Measurements from ENCODE around the gene NOS3. TPM values are rescaled to one million over a fixed set of nuclear protein-coding genes. Genes with fewer than 3 reads are reported as not detected.

NOS3 gene
- total RNA-seq, 1 donor from 2014 or later: 1.8 TPM

DNA sequence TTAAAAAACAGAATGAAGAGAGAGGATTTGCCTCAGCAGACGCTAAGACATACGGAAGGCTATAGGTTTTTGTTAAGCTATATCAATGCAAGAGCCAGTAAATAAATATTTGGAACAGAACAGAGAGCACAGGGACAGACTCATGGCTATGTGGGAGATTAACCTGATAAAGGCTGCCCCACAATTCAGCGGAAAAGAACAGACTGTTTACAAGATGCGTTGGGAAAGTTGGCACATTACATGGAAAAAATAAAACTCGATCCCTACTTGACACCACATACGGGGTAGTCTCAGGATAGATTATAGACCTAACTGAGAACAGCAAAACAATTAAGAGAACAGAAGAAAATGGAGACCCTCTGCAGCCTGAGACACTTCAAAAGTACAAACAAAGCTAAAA lies 23.5 kb upstream of the NOS3 start:
- Histone ChIP-seq H2AFZ (ENCODE audit: low read depth, low read length) (no peak overlapping the region), H3K79me2 (ENCODE audit: insufficient read depth, low read length) (no peaks in the 10 kb centered on the region), H4K20me1 (ENCODE audit: insufficient read depth, low read length) (no peaks in the 10 kb centered on the region), H3K27ac (ENCODE audit: low read depth, low read length) (no peak overlapping the region), H3K4me2 (ENCODE audit: low read length) (no peak overlapping the region), H3K36me3 (ENCODE audit: insufficient read depth, low read length) (no peaks in the 10 kb centered on the region), H3K9ac (ENCODE audit: low read length) (no peak overlapping the region), H3K4me3 (ENCODE audit: insufficient read depth, low read depth, low read length) (no peak overlapping the region), H3K27me3 (ENCODE audit: insufficient read depth, low read length) (peaks cover 40% of the 10 kb centered on the region), H3K4me1 (ENCODE audit: insufficient read depth, low read length) (no peaks in the 10 kb centered on the region), H3K9me3 (ENCODE audit: insufficient read depth, low read depth, low read length) (no peaks in the 10 kb centered on the region)
- Mint-ChIP-seq H3K27me3 (ENCODE audit: low read depth, unreplicated experiment) (peaks cover 9% of the 10 kb centered on the region), H3K4me1 (ENCODE audit: low read depth, unreplicated experiment) (peaks cover 10% of the 10 kb centered on the region), H3K9me3 (ENCODE audit: unreplicated experiment) (no peaks in the 10 kb centered on the region), H3K36me3 (ENCODE audit: low read depth, unreplicated experiment) (peaks cover 3% of the 10 kb centered on the region), H3K27ac (ENCODE audit: unreplicated experiment) (no peak overlapping the region), H3K4me3 (ENCODE audit: unreplicated experiment) (no peak overlapping the region)
- FAIRE-seq (no peak), DNase-seq (ENCODE audit: low read depth) (no peak)
- TF ChIP-seq EZH2 (IDR thresholded peaks at IDR 0.05; ENCODE audit: insufficient read depth, low read length): no peak
- no peak for TF ChIP-seq CTCF (IDR thresholded peaks at IDR 0.05; ENCODE audit: insufficient read depth, low read depth, low read length)

DNA sequence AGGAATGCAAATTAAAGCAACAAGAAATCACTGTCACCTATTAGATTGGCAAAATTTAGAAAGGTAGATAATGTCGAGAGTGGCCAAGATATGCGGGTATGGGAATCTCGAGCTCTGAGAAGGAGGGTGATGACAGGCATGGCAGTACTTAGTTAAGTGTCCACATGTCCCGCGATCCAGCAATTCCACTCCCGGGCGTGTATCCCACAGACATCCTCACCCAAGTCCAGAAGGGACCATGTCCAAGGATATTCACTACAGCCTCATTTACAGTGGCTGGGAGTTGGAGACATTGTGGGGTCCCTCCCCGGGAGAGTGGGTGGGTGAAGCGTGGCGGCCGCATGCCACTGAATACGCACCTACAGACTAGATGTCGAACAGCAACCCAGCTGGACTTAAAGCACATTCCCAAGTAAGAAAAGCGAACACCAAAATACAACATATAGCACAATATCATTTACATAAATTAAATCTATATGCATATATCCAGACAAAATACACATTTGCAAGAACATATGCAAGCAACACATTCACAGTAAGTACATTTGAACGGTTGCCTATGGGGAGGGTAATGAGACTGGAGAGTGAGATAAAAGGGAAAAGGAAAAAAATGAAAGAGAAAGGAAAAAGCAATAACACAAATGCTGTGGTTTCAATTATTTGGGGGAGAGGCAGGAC lies 22.6 kb upstream of the NOS3 start:
- Histone ChIP-seq H3K27ac (ENCODE audit: low read depth, low read length) (no peak overlapping the region), H3K4me2 (ENCODE audit: low read length) (no peak overlapping the region), H2AFZ (ENCODE audit: low read depth, low read length) (no peak overlapping the region), H3K27me3 (ENCODE audit: insufficient read depth, low read length) (peaks cover 44% of the 10 kb centered on the region), H3K4me3 (ENCODE audit: insufficient read depth, low read depth, low read length) (no peak overlapping the region), H3K36me3 (ENCODE audit: insufficient read depth, low read length) (no peaks in the 10 kb centered on the region), H3K79me2 (ENCODE audit: insufficient read depth, low read length) (no peaks in the 10 kb centered on the region), H3K9me3 (ENCODE audit: insufficient read depth, low read depth, low read length) (no peaks in the 10 kb centered on the region), H3K4me1 (ENCODE audit: insufficient read depth, low read length) (no peaks in the 10 kb centered on the region), H4K20me1 (ENCODE audit: insufficient read depth, low read length) (no peaks in the 10 kb centered on the region), H3K9ac (ENCODE audit: low read length) (no peak overlapping the region)
- FAIRE-seq (no peak), DNase-seq (ENCODE audit: low read depth) (no peak)
- Mint-ChIP-seq H3K4me1 (ENCODE audit: low read depth, unreplicated experiment) (peaks cover 7% of the 10 kb centered on the region), H3K4me3 (ENCODE audit: unreplicated experiment) (no peak overlapping the region), H3K27ac (ENCODE audit: unreplicated experiment) (no peak overlapping the region), H3K27me3 (ENCODE audit: low read depth, unreplicated experiment) (peaks cover 14% of the 10 kb centered on the region), H3K9me3 (ENCODE audit: unreplicated experiment) (no peaks in the 10 kb centered on the region), H3K36me3 (ENCODE audit: low read depth, unreplicated experiment) (peaks cover 3% of the 10 kb centered on the region)
- TF ChIP-seq CTCF (IDR thresholded peaks at IDR 0.05; ENCODE audit: insufficient read depth, low read depth, low read length) (no peak), EZH2 (IDR thresholded peaks at IDR 0.05; ENCODE audit: insufficient read depth, low read length) (no peak)

- Histone ChIP-seq H3K79me2 (ENCODE audit: insufficient read depth, low read length) (no peaks in the 10 kb centered on the region), H3K4me2 (ENCODE audit: low read length) (no peak overlapping the region), H3K27me3 (ENCODE audit: insufficient read depth, low read length) (peaks cover 46% of the 10 kb centered on the region), H4K20me1 (ENCODE audit: insufficient read depth, low read length) (no peaks in the 10 kb centered on the region), H3K36me3 (ENCODE audit: insufficient read depth, low read length) (no peaks in the 10 kb centered on the region), H3K4me3 (ENCODE audit: insufficient read depth, low read depth, low read length) (no peak overlapping the region), H3K9me3 (ENCODE audit: insufficient read depth, low read depth, low read length) (no peaks in the 10 kb centered on the region), H3K9ac (ENCODE audit: low read length) (no peak overlapping the region), H3K4me1 (ENCODE audit: insufficient read depth, low read length) (no peaks in the 10 kb centered on the region), H2AFZ (ENCODE audit: low read depth, low read length) (no peak overlapping the region), H3K27ac (ENCODE audit: low read depth, low read length) (no peak overlapping the region)
- TF ChIP-seq EZH2 (IDR thresholded peaks at IDR 0.05; ENCODE audit: insufficient read depth, low read length) (no peak), CTCF (IDR thresholded peaks at IDR 0.05; ENCODE audit: insufficient read depth, low read depth, low read length) (no peak)
- Mint-ChIP-seq H3K27me3 (ENCODE audit: low read depth, unreplicated experiment) (peaks cover 17% of the 10 kb centered on the region), H3K9me3 (ENCODE audit: unreplicated experiment) (no peaks in the 10 kb centered on the region), H3K4me3 (ENCODE audit: unreplicated experiment) (no peak overlapping the region), H3K4me1 (ENCODE audit: low read depth, unreplicated experiment) (peaks cover 7% of the 10 kb centered on the region), H3K27ac (ENCODE audit: unreplicated experiment) (no peak overlapping the region), H3K36me3 (ENCODE audit: low read depth, unreplicated experiment) (peaks cover 3% of the 10 kb centered on the region)
- FAIRE-seq: no peak
- no peak for DNase-seq (ENCODE audit: low read depth)
Measured at GRCh38 chr7:150968734-150969372, 22.0 kb upstream of the NOS3 start.

All from astrocyte (in vitro differentiated cells and primary cell).